Central memory CD8-positive, alpha-beta T cell (primary cell): ENCODE measurements around the gene HOXA11.

Source experiments
- ATAC-seq: fragments of 150-1000 bp; cut with Tn5 transposase; replicated peaks from 2 replicates; pipeline ENCODE4 v1.10.0; 2022; ENCODE audit warnings: mild to moderate bottlenecking, moderate FRiP score, moderate number of reproducible peaks; ENCODE audit not compliant: poor library complexity, severe bottlenecking; ENCODE audit errors: extremely low read depth
- DNase-seq, 2 donors: peaks; one replicate each; pipeline ENCODE4 v3.0.0; 2021; ENCODE audit warnings: low spot score in 2 of 2
- H3K27ac Mint-ChIP-seq: one replicate; pipeline ENCODE4 v1.8.0; 2022; ENCODE audit warnings: low read depth, mild to moderate bottlenecking, moderate library complexity, mixed read lengths
- H3K27me3 Mint-ChIP-seq: one replicate; pipeline ENCODE4 v1.8.0; 2022; ENCODE audit warnings: mixed read lengths
- H3K36me3 Mint-ChIP-seq: one replicate; pipeline ENCODE4 v1.8.0; 2022; ENCODE audit warnings: mild to moderate bottlenecking, moderate library complexity, mixed read lengths; ENCODE audit not compliant: insufficient read depth
- H3K4me1 Mint-ChIP-seq: one replicate; pipeline ENCODE4 v1.8.0; 2022; ENCODE audit warnings: mixed read lengths
- H3K4me3 Mint-ChIP-seq: one replicate; pipeline ENCODE4 v1.8.0; 2022; ENCODE audit warnings: mild to moderate bottlenecking, moderate library complexity, mixed read lengths
- H3K9me3 Mint-ChIP-seq: one replicate; pipeline ENCODE4 v1.8.0; 2022; ENCODE audit warnings: mixed read lengths

Gene HOXA11

DNA sequence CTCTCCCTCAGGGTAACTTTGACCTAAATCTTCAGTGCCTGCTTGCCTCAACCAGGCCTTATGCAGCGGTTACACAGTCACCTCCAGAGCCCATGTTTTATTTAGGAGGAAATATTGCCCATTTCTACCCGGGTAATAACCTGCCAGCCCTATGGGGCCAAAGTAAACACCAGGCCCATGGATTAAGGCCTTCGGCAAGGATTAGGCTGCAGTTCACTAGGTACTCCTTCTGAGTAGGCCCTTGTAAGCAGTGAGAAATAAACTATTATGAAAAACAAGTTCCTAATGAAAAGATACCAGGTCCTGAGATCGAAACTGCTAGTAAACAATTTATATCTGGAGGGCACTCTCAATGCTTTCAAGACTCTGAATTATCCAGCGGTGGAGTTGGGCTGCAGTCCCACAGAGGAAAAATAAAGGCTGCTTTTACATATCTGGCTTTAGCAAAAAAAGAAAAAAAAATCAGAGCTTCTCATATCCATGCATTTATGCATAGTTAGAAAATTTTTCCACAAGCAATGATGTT, 7.2 kb downstream of the HOXA11 start:
- peaks cover 73% of the 10 kb centered on the region for H3K27me3 Mint-ChIP-seq
- no peak overlapping the region for H3K27ac Mint-ChIP-seq
- H3K9me3 Mint-ChIP-seq: no peaks in the 10 kb centered on the region
- ATAC-seq: no peak
- H3K4me1 Mint-ChIP-seq: peaks cover 11% of the 10 kb centered on the region
- H3K4me3 Mint-ChIP-seq: no peak overlapping the region
- H3K36me3 Mint-ChIP-seq: peaks cover 7% of the 10 kb centered on the region
- DNase-seq: no peak

- DNase-seq: no peak
- no peak for ATAC-seq
- Mint-ChIP-seq H3K27ac (no peak overlapping the region), H3K27me3 (peaks cover 73% of the 10 kb centered on the region), H3K9me3 (no peaks in the 10 kb centered on the region), H3K4me1 (peaks cover 16% of the 10 kb centered on the region), H3K4me3 (no peak overlapping the region), H3K36me3 (peaks cover 10% of the 10 kb centered on the region)
Measured at GRCh38 chr7:27176962-27177794, 7.9 kb downstream of the HOXA11 start.

DNA sequence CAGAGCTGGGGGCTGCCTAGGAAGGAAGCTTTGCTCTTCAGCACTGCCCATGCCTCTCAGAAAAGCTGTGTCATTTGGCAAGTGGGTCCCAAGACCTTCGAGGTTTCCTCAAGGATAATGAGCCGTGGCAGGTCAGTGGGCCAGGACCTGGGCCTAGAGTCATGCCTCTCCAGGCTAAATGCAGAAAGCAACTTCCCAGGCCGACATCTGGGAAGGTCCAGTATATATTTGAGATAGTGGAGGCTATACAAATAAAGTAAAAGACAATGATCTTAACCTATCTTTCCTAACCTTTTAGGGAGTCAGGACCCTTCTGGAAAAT, 8.5 kb downstream of the HOXA11 start:
- ATAC-seq: no peak
- no peak for DNase-seq
- Mint-ChIP-seq H3K9me3 (no peaks in the 10 kb centered on the region), H3K36me3 (peaks cover 11% of the 10 kb centered on the region), H3K4me1 (peaks cover 23% of the 10 kb centered on the region), H3K27me3 (peaks cover 74% of the 10 kb centered on the region), H3K4me3 (no peak overlapping the region), H3K27ac (no peak overlapping the region)

GRCh38 chr7:27175626-27176523, 9.2 kb downstream of the HOXA11 start:
- Mint-ChIP-seq H3K4me3 (no peak overlapping the region), H3K36me3 (peaks cover 13% of the 10 kb centered on the region), H3K27ac (no peak overlapping the region), H3K27me3 (peaks cover 74% of the 10 kb centered on the region), H3K9me3 (no peaks in the 10 kb centered on the region), H3K4me1 (peaks cover 26% of the 10 kb centered on the region)
- DNase-seq (no peak), ATAC-seq (no peak)

GRCh38 chr7:27174874-27175625, 10.0 kb downstream of the HOXA11 start:
- ATAC-seq (no peak), DNase-seq (no peak)
- Mint-ChIP-seq H3K27me3 (peaks cover 74% of the 10 kb centered on the region), H3K4me3 (peak overlapping the region; percentile 68), H3K27ac (no peak overlapping the region), H3K9me3 (no peaks in the 10 kb centered on the region), H3K4me1 (peaks cover 21% of the 10 kb centered on the region), H3K36me3 (peaks cover 15% of the 10 kb centered on the region)

GRCh38 chr7:27173956-27174873, 10.8 kb downstream of the HOXA11 start, which contains the start of gene HOXA10:
TSS of gene HOXA10 (minus strand) at chr7:27174320. CDS start at chr7:27174306, 14 bp downstream.
- peaks cover 17% of the 10 kb centered on the region for H3K36me3 Mint-ChIP-seq
- H3K27me3 Mint-ChIP-seq: peaks cover 74% of the 10 kb centered on the region
- H3K9me3 Mint-ChIP-seq: no peaks in the 10 kb centered on the region
- H3K4me1 Mint-ChIP-seq: peaks cover 14% of the 10 kb centered on the region
- no peak for ATAC-seq
- peak within 1 kb of the TSS; percentile 69 for H3K4me3 Mint-ChIP-seq
- no peak within 1 kb of the TSS for H3K27ac Mint-ChIP-seq
- DNase-seq: no peak

- Mint-ChIP-seq H3K9me3 (no peaks in the 10 kb centered on the region), H3K4me1 (peaks cover 18% of the 10 kb centered on the region), H3K27me3 (peaks cover 75% of the 10 kb centered on the region), H3K36me3 (peaks cover 22% of the 10 kb centered on the region), H3K4me3 (peak overlapping the region; percentile 69), H3K27ac (no peak overlapping the region)
- peak; percentile 65 for ATAC-seq
- no peak for DNase-seq
Measured at GRCh38 chr7:27173511-27173955, 11.5 kb downstream of the HOXA11 start.

GRCh38 chr7:27172823-27173510, 12.1 kb downstream of the HOXA11 start:
- peak; percentile 22 for ATAC-seq
- H3K36me3 Mint-ChIP-seq: peaks cover 24% of the 10 kb centered on the region
- no peak for DNase-seq
- peak overlapping the region; percentile 69 for H3K4me3 Mint-ChIP-seq
- H3K4me1 Mint-ChIP-seq: peaks cover 20% of the 10 kb centered on the region
- H3K27ac Mint-ChIP-seq: peak overlapping the region; percentile 72
- H3K9me3 Mint-ChIP-seq: no peaks in the 10 kb centered on the region
- H3K27me3 Mint-ChIP-seq: peaks cover 78% of the 10 kb centered on the region

DNA sequence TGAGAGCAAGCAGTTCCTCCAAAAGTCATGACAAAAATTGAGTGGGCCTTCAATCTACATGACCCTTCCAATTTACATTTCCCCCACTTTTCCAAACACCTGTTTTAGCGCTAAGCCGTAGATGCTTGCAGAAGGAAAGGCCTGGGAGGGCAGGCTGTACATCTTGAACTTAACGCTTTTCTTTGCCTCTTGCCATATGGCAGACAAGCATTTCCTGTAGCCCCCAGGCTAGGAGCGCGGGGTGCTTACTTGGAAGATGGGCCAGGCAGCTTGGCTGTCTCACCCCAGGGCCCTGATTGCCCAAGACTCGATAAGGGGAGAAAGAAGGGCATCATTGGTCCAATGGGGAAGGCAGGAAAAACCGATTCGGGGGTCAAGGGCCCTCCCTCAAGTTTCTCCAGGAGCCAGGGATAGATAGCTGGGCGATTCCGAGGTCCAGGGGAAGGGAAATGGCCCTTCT, 12.7 kb downstream of the HOXA11 start:
- Mint-ChIP-seq H3K27me3 (peaks cover 78% of the 10 kb centered on the region), H3K4me1 (peaks cover 23% of the 10 kb centered on the region), H3K27ac (peak overlapping the region; percentile 72), H3K9me3 (no peaks in the 10 kb centered on the region), H3K36me3 (peaks cover 24% of the 10 kb centered on the region), H3K4me3 (peak overlapping the region; percentile 69)
- ATAC-seq (no peak), DNase-seq (no peak)

GRCh38 chr7:27171637-27172314, 13.3 kb downstream of the HOXA11 start:
- Mint-ChIP-seq H3K9me3 (no peaks in the 10 kb centered on the region), H3K4me1 (peaks cover 29% of the 10 kb centered on the region), H3K36me3 (peaks cover 28% of the 10 kb centered on the region), H3K27ac (peak overlapping the region; percentile 72), H3K4me3 (peak overlapping the region; percentile 69), H3K27me3 (peaks cover 82% of the 10 kb centered on the region)
- ATAC-seq (no peak), DNase-seq (no peak)
